SU-DHL-6 (cell line): ENCODE data around the gene TEX264.

Experiments used
- EZH2phosphoT487 ChIP-seq: fragments of 200-600 bp; sonication (generic), shearing (Covaris generic); conservative IDR thresholded peaks from 2 replicates; pipeline ENCODE4 v1.6.1; 2018; ENCODE audit warnings: mild to moderate bottlenecking, antibody characterized with exemption, low read length, moderate library complexity, mixed read lengths
- TF ChIP-seq, protein P1 (sequence below): fragments of 200-600 bp; sonication (generic); IDR thresholded peaks from one replicate; pipeline ENCODE4 v1.5.1; 2017; ENCODE audit warnings: antibody characterized with exemption, mild to moderate bottlenecking, low read length, moderate library complexity; ENCODE audit not compliant: insufficient read depth, poor library complexity, severe bottlenecking

DNA sequence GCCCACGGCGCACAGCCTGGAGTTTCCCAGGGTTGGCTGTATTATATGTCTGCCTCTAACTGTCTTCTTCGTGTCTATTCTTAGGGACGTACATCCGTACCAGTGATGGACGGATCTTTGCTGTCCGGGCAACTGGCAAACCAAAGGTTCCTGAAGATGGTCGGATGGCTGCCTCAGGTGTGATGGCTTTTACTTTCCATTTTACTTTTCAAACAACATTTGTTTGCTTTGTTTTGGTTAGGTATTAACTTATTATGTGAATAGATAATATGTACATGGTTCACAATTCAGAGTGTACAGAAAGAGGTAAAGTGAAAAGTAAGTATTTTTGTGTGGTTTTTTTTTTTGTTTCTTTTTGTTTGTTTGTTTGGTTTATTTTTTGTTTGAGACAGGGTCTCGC, 11.1 kb upstream of the TEX264 start:
- TF ChIP-seq, protein P1, sequence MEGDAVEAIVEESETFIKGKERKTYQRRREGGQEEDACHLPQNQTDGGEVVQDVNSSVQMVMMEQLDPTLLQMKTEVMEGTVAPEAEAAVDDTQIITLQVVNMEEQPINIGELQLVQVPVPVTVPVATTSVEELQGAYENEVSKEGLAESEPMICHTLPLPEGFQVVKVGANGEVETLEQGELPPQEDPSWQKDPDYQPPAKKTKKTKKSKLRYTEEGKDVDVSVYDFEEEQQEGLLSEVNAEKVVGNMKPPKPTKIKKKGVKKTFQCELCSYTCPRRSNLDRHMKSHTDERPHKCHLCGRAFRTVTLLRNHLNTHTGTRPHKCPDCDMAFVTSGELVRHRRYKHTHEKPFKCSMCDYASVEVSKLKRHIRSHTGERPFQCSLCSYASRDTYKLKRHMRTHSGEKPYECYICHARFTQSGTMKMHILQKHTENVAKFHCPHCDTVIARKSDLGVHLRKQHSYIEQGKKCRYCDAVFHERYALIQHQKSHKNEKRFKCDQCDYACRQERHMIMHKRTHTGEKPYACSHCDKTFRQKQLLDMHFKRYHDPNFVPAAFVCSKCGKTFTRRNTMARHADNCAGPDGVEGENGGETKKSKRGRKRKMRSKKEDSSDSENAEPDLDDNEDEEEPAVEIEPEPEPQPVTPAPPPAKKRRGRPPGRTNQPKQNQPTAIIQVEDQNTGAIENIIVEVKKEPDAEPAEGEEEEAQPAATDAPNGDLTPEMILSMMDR: no peak
- no peak for TF ChIP-seq EZH2phosphoT487
